Liver (tissue), 9 donors: ENCODE results near the gene FKBP5. TPM values are rescaled to one million over a fixed set of nuclear protein-coding genes. Genes with fewer than 3 reads are reported as not detected.

ENCODE experiments used
- DNase-seq: peaks from one replicate; pipeline ENCODE4 v3.0.0-alpha.2; 2017; ENCODE audit warnings: low spot score
- H3K27ac ChIP-seq, 2 donors: one replicate each; pipeline ENCODE4 v1.7.0; 2013; ENCODE audit warnings: inconsistent platforms in 2 of 2, low read length in 2 of 2, control low read depth in 1 of 2, low read depth in 1 of 2, mild to moderate bottlenecking in 1 of 2
- H3K27me3 ChIP-seq, 4 donors: one replicate each; pipeline versions ENCODE4 v1.6.1 to v1.7.0; 2013; ENCODE audit warnings: low read length in 3 of 4, inconsistent platforms in 1 of 4, mild to moderate bottlenecking in 1 of 4, moderate library complexity in 1 of 4; ENCODE audit not compliant: control insufficient read depth in 4 of 4, insufficient read depth in 4 of 4
- H3K36me3 ChIP-seq, 4 donors: one replicate each; pipeline versions ENCODE4 v1.6.1 to v1.7.0; 2013; ENCODE audit warnings: low read length in 3 of 4, mild to moderate bottlenecking in 3 of 4, low read depth in 1 of 4, moderate library complexity in 1 of 4; ENCODE audit not compliant: control insufficient read depth in 4 of 4, insufficient read depth in 3 of 4
- H3K4me1 ChIP-seq, 4 donors: one replicate each; pipeline versions ENCODE4 v1.6.1 to v1.7.0; 2013; ENCODE audit warnings: low read length in 3 of 4, mild to moderate bottlenecking in 3 of 4, moderate library complexity in 1 of 4; ENCODE audit not compliant: control insufficient read depth in 4 of 4, insufficient read depth in 4 of 4
- H3K4me3 ChIP-seq, 3 donors: one replicate each; pipeline versions ENCODE4 v1.6.1 to v1.7.0; 2013; ENCODE audit warnings: low read length in 3 of 3, control low read depth in 1 of 3, low read depth in 1 of 3, mild to moderate bottlenecking in 1 of 3
- H3K9ac ChIP-seq, 2 donors: one replicate each; pipeline ENCODE4 v1.7.0; 2013; ENCODE audit warnings: low read length in 2 of 2, mild to moderate bottlenecking in 2 of 2, moderate library complexity in 2 of 2, control low read depth in 1 of 2, low read depth in 1 of 2
- H3K9me3 ChIP-seq, 4 donors: one replicate each; pipeline versions ENCODE4 v1.6.1 to v1.7.0; 2013; ENCODE audit warnings: low read length in 3 of 4; ENCODE audit not compliant: control insufficient read depth in 4 of 4
- CTCF ChIP-seq: fragments of 150-350 bp; IDR thresholded peaks from 2 replicates; pipeline ENCODE4 v1.5.1; 2017; ENCODE audit warnings: improper control_type of control experiment, low read depth, low read length; ENCODE audit not compliant: missing input control
- EGR1 ChIP-seq, 2 donors: IDR thresholded peaks; 2 replicates each; pipeline ENCODE4 v1.6.1; 2016 to 2018; ENCODE audit warnings: antibody characterized with exemption in 2 of 2, low read depth in 2 of 2
- FOXA1 ChIP-seq: IDR thresholded peaks from 2 replicates; pipeline ENCODE4 v1.6.1; 2016; ENCODE audit warnings: antibody characterized with exemption
- FOXA2 ChIP-seq: IDR thresholded peaks from 2 replicates; pipeline ENCODE4 v1.6.1; 2016; ENCODE audit warnings: antibody characterized with exemption
- GABPA ChIP-seq, 2 donors: IDR thresholded peaks in 1 of 2; conservative IDR thresholded peaks in 1 of 2; 2 replicates each; pipeline ENCODE4 v1.6.1; 2016; ENCODE audit warnings: antibody characterized with exemption in 2 of 2, mild to moderate bottlenecking in 1 of 2, moderate library complexity in 1 of 2
- HNF4A ChIP-seq, 2 donors: conservative IDR thresholded peaks; 2 replicates each; pipeline ENCODE4 v1.6.1; 2016; ENCODE audit warnings: antibody characterized with exemption in 2 of 2, mild to moderate bottlenecking in 2 of 2
- HNF4G ChIP-seq: IDR thresholded peaks from 2 replicates; pipeline ENCODE4 v1.6.1; 2016; ENCODE audit warnings: antibody characterized with exemption
- JUND ChIP-seq, 2 donors: IDR thresholded peaks; 2 replicates each; pipeline ENCODE4 v1.6.1; 2016; ENCODE audit warnings: antibody characterized with exemption in 2 of 2
- MAX ChIP-seq: IDR thresholded peaks from 2 replicates; pipeline ENCODE4 v1.6.1; 2016; ENCODE audit warnings: antibody characterized with exemption
- NR2F2 ChIP-seq: IDR thresholded peaks from 2 replicates; pipeline ENCODE4 v1.6.1; 2016; ENCODE audit warnings: antibody characterized with exemption
- RAD21 ChIP-seq, 2 donors: IDR thresholded peaks; 2 replicates each; pipeline ENCODE4 v1.6.1; 2016; ENCODE audit warnings: antibody characterized with exemption in 2 of 2, mild to moderate bottlenecking in 2 of 2
- RXRA ChIP-seq, 2 donors: IDR thresholded peaks; 2 replicates each; pipeline ENCODE4 v1.6.1; 2017 to 2018; ENCODE audit warnings: antibody characterized with exemption in 2 of 2, mild to moderate bottlenecking in 1 of 2
- SP1 ChIP-seq: IDR thresholded peaks from 2 replicates; pipeline ENCODE4 v1.6.1; 2018; ENCODE audit warnings: antibody characterized with exemption, mild to moderate bottlenecking
- TAF1 ChIP-seq: conservative IDR thresholded peaks from 2 replicates; pipeline ENCODE4 v1.6.1; 2016; ENCODE audit warnings: antibody characterized with exemption, mild to moderate bottlenecking
- YY1 ChIP-seq: IDR thresholded peaks from 2 replicates; pipeline ENCODE4 v1.6.1; 2016; ENCODE audit warnings: antibody characterized with exemption, mild to moderate bottlenecking
- WGBS: extraction: QIAGEN DNeasy Blood & Tissue Kit; methylation state at CpG from one replicate; pipeline ENCODE4 v1.1.7; 2013; 5-methylcytosine and 5-hydroxymethylcytosine counted together
- polyA plus RNA-seq, 2 donors: library from polyadenylated mRNA; stranded (reverse) in 1 of 2; unstranded in 1 of 2; fragments of 200-250 nt in 1 of 2; fragments of >200 nt in 1 of 2; fragmentation: Nextera tagmentation in 1 of 2; extraction: Ambion mirVana in 1 of 2; gene quantifications; one replicate each; pipeline versions ENCODE4 v1.2.1 to v1.2.3, GENCODE V29; 2013 to 2015
- total RNA-seq, 2 donors: library from RNA; depleted of rRNA; stranded (reverse); fragments of >200 nt; gene quantifications; one replicate each; pipeline ENCODE4 v1.2.3, GENCODE V29; 2014
- TF ChIP-seq, protein P1 (sequence below): IDR thresholded peaks from 2 replicates; pipeline ENCODE4 v1.6.1; 2016; ENCODE audit warnings: antibody characterized with exemption, mild to moderate bottlenecking
- TF ChIP-seq, protein P2 (sequence below): IDR thresholded peaks from 2 replicates; pipeline ENCODE4 v1.6.1; 2016; ENCODE audit warnings: antibody characterized with exemption
- TF ChIP-seq, protein P3 (sequence below): IDR thresholded peaks from 2 replicates; pipeline ENCODE4 v1.6.1; 2016; ENCODE audit warnings: antibody characterized with exemption
- donor health status: healthy.
- donor health status: healthy.
- donor health status: healthy.
- donor health status: healthy.
- donor health status: healthy.

FKBP5 gene
- total and polyA plus RNA-seq, 4 donors = 10.3 to 132 (median 63.7) TPM

DNA sequence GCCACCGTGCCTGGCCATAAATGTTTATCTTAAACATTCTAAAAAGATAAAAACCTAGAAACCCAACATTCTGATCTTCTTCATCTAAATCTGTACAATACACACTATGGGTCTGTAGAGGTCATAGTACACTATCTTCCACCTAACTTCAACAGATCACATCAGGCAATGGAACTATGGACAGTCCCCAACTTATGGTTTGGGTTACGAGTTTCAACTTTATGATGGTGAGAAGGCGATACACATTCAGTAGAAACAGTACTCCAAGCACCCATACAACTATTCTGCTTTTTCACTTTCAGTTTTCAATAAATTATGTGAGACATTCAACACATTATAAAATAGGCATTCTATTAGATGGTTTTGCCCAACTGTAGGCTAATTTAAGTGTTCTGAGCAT, 23.1 kb downstream of the FKBP5 start:
- WGBS = 92% methylated on average over 3 of the region's 3 CpGs
- no peak for DNase-seq
- Histone ChIP-seq H3K36me3 (no peaks in the 10 kb centered on the region), H3K4me3 (no peak overlapping the region), H3K4me1 (peaks cover 3 to 24% (median 17%) of the 10 kb centered on the region in 4 donors), H3K9ac (no peak overlapping the region), H3K27me3 (no peaks in the 10 kb centered on the region), H3K9me3 (no peaks in the 10 kb centered on the region), H3K27ac (no peak overlapping the region)
- TF ChIP-seq TAF1 (no peak), RAD21 (IDR thresholded peaks at IDR 0.05) (no peak), MAX (no peak), YY1 (no peak), FOXA2 (no peak), HNF4A (conservative IDR thresholded peaks at IDR 0.05) (no peak), EGR1 (IDR thresholded peaks at IDR 0.05; ENCODE audit: low read depth in 2 of 2) (no peak), SP1 (no peak), FOXA1 (no peak), HNF4G (no peak), NR2F2 (no peak), GABPA (IDR thresholded peaks at IDR 0.05 in 1 of 2, conservative IDR thresholded peaks at IDR 0.05 in 1 of 2) (no peak), RXRA (IDR thresholded peaks at IDR 0.05) (no peak), CTCF (no peak), JUND (IDR thresholded peaks at IDR 0.05) (no peak)
- TF ChIP-seq, protein P1, sequence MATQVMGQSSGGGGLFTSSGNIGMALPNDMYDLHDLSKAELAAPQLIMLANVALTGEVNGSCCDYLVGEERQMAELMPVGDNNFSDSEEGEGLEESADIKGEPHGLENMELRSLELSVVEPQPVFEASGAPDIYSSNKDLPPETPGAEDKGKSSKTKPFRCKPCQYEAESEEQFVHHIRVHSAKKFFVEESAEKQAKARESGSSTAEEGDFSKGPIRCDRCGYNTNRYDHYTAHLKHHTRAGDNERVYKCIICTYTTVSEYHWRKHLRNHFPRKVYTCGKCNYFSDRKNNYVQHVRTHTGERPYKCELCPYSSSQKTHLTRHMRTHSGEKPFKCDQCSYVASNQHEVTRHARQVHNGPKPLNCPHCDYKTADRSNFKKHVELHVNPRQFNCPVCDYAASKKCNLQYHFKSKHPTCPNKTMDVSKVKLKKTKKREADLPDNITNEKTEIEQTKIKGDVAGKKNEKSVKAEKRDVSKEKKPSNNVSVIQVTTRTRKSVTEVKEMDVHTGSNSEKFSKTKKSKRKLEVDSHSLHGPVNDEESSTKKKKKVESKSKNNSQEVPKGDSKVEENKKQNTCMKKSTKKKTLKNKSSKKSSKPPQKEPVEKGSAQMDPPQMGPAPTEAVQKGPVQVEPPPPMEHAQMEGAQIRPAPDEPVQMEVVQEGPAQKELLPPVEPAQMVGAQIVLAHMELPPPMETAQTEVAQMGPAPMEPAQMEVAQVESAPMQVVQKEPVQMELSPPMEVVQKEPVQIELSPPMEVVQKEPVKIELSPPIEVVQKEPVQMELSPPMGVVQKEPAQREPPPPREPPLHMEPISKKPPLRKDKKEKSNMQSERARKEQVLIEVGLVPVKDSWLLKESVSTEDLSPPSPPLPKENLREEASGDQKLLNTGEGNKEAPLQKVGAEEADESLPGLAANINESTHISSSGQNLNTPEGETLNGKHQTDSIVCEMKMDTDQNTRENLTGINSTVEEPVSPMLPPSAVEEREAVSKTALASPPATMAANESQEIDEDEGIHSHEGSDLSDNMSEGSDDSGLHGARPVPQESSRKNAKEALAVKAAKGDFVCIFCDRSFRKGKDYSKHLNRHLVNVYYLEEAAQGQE = no peak
- TF ChIP-seq, protein P2, sequence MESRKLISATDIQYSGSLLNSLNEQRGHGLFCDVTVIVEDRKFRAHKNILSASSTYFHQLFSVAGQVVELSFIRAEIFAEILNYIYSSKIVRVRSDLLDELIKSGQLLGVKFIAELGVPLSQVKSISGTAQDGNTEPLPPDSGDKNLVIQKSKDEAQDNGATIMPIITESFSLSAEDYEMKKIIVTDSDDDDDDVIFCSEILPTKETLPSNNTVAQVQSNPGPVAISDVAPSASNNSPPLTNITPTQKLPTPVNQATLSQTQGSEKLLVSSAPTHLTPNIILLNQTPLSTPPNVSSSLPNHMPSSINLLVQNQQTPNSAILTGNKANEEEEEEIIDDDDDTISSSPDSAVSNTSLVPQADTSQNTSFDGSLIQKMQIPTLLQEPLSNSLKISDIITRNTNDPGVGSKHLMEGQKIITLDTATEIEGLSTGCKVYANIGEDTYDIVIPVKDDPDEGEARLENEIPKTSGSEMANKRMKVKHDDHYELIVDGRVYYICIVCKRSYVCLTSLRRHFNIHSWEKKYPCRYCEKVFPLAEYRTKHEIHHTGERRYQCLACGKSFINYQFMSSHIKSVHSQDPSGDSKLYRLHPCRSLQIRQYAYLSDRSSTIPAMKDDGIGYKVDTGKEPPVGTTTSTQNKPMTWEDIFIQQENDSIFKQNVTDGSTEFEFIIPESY = no peak
- TF ChIP-seq, protein P3, sequence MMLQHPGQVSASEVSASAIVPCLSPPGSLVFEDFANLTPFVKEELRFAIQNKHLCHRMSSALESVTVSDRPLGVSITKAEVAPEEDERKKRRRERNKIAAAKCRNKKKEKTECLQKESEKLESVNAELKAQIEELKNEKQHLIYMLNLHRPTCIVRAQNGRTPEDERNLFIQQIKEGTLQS = no peak
